HFF-Myc (cell line): ENCODE data around the gene NIPAL4.

Experiments
- DNase-seq: peaks from one replicate; pipeline ENCODE4 v3.0.0-alpha.2; 2011; ENCODE audit warnings: low read depth; ENCODE audit errors: extremely low read depth
- H3K4me3 ChIP-seq: replicated peaks from 2 replicates; pipeline ENCODE4 v1.5.1; 2011; ENCODE audit warnings: low read depth, mild to moderate bottlenecking, control low read depth, low read length
- TF ChIP-seq, protein P1 (sequence below): IDR thresholded peaks from 2 replicates; pipeline ENCODE4 v1.5.1; 2012; ENCODE audit warnings: mild to moderate bottlenecking, low read depth, low read length, control low read depth; ENCODE audit errors: missing control alignments

Gene NIPAL4

DNA sequence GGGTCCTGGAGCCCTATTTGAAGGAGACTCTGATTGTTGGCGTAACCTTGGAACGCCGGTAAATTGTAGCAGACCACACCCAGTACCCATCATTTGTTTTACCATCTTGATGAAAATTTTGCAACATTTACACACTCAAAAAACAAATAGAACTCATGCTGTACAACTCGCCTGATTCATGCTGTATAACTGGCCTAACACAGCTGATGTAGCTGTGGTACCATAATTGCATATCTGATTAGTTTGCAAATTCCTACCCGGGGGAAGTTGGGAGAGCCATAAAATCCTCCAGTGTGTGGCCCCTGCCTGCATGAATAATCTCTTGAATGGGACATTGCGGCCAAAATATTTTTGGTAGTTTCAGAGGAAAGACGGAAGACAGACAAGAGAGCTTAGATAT, 9.7 kb downstream of the NIPAL4 start:
- no peak for DNase-seq
- TF ChIP-seq, protein P1, sequence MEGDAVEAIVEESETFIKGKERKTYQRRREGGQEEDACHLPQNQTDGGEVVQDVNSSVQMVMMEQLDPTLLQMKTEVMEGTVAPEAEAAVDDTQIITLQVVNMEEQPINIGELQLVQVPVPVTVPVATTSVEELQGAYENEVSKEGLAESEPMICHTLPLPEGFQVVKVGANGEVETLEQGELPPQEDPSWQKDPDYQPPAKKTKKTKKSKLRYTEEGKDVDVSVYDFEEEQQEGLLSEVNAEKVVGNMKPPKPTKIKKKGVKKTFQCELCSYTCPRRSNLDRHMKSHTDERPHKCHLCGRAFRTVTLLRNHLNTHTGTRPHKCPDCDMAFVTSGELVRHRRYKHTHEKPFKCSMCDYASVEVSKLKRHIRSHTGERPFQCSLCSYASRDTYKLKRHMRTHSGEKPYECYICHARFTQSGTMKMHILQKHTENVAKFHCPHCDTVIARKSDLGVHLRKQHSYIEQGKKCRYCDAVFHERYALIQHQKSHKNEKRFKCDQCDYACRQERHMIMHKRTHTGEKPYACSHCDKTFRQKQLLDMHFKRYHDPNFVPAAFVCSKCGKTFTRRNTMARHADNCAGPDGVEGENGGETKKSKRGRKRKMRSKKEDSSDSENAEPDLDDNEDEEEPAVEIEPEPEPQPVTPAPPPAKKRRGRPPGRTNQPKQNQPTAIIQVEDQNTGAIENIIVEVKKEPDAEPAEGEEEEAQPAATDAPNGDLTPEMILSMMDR = no peak
- H3K4me3 ChIP-seq = no peak overlapping the region

DNA sequence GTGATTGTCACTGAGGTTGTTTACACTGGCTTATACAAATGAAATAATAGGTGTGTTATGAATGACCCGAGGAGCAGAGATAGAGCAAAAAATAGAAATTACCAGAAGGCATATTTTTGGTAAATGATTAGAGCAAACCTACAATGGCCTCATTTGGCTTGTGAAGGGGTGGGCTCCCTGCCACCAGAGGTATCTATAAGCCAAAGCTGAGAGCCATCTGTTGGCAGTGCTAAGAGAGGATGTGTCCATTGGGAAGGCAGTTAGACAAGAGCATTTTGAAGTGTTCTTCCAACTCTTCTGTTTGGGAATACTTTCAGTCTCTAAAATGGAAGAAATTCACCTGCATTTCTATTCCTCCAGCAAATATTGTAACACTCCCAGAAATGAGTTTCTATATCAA, 10.6 kb downstream of the NIPAL4 start:
- TF ChIP-seq, protein P1 = no peak
- DNase-seq = no peak
- H3K4me3 ChIP-seq = no peak overlapping the region

DNA sequence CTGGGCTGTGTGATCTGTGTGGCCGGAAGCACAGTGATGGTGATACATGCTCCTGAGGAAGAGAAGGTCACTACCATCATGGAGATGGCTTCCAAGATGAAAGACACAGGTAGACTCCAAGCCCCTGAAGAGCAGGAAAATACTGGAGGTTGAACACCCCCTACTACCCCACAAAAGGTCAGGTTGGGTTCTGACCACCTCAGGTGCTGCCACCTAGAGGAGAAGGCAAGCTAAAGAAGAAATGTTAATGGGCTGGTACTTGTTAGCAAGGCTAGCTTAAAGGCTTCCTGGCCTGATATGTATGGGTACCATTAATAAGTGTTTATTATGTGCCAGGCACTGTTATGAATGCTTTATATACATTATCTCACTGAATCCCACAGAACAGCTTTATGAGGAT, 11.7 kb downstream of the NIPAL4 start:
- no peak overlapping the region for H3K4me3 ChIP-seq
- DNase-seq = no peak
- TF ChIP-seq, protein P1 = peak; percentile 71

DNA sequence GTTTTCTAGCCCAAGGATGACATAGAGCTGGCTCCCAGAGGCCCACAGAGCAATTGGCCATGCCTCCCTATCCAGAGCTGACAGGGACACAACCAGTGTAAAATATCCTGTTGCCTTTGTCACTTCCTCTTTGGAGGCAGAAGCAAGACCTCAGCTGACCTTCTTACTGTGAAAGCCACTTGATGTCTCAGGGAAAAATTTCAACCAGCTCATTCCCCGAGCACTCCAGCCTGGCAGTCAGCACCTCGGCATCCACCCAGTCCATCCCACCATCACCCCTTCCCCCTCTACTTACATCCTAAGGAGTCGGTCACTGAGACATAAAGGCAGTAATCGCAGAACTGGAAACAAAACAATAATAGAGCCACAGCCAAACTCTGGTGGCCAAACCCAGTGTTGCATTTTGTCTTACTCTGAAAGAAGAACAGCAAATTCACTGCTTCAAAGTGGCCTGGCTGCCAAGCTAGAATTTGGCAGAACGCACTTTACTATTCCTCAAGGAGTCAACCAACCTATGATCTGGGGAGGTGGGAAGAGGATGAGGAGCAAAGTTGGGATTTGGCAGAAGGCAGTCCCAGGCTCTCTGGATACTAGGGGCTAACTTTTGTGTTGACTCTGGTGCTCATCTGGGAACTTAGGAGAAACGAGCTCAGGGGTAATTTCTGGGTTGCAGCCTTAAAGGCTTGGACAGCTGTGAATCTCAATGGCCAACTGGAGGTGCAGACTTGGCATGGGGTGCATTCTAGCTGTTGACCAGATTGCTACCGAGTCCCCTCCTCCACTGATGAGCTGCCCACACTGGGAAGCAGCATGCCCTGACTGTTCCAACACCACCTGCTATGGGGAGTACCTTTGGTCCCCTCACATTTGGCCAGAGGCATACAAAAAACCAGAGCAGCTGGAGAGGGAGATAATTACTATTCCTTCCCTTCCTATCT, 13.6 kb downstream of the NIPAL4 start:
- TF ChIP-seq, protein P1 = no peak
- DNase-seq = no peak
- no peak overlapping the region for H3K4me3 ChIP-seq

DNA sequence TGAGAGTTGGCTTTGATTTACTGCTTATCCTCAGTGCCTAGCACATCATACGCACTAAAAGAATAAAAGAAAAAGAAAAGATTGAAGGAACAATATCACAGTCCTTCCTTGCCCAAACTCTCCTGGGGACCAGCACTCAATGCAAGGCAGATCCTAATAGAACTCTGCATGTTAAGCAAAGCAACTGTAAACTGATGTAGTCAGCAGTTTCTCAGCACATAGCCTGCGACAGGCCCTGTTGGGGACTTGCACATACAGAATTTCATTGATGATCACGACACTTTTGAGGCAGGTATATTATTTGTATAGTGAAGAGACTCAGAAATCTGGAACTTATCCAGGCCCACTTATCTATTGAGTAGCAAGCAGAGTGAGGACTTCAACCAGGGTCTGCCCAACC, 15.4 kb downstream of the NIPAL4 start:
- no peak overlapping the region for H3K4me3 ChIP-seq
- no peak for DNase-seq
- TF ChIP-seq, protein P1 = no peak

DNA sequence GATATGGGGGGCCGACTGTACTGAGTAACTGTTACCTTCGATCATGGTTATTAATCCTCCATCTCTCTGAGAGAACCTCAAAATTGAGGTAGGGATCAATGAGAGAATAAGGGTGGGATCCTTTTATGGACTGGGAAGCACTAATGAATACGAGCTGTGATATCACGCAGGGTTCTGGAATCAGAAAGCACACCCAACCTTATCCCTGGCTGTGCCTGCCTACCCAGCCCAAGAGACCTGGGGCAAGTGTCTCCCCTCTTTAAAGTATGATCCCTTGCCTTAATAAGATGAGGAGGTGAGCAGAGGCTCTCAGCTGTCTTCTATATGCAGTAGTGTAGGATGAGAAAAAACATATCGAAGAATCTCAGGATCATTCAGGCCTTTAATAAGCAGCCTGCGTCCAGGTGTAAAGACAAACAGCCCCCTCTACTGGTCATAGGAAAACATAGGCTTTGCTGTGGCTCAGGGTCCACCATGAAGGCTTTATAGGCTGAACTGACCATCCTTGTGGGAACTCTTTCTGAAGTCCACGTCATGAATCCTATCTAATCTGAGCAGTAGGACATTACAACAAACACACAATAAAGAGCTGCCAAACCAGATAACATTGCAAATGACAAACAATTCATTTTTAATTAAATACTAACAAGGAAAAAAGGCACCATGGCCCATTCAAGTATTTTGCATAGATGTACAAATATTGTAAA, 16.8 kb downstream of the NIPAL4 start:
- DNase-seq = peak; percentile 56
- TF ChIP-seq, protein P1 = peak; percentile 86
- H3K4me3 ChIP-seq = no peak overlapping the region
